Measurements from ENCODE around the gene CAPN7. TPM values are rescaled to one million over a fixed set of nuclear protein-coding genes. Genes with fewer than 3 reads are reported as not detected.

Gene CAPN7
- total RNA-seq, 1 experiment from 2014 or later: 25.2 TPM

DNA sequence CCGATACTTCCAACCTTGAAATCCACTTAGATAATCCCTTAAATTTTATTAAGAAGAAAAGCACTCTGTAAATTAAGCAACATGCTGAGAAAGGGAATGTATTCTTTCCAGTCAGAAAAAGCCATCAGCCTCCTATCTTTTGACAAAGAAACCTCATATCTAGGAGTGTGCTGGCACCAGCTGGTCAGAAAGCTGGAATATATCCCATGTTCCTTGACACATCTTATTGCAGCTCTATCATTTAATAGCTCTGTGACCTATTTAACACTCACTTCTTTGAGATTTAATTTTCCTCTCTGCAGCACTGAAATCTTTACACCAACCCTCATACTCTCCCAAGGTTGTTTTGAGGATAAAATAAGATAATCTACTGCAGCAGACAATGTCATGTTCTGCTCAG is 30.4 kb upstream of the CAPN7 start:
- Histone ChIP-seq H3K56ac (ENCODE audit: insufficient read length, low read depth, low read length) (no peak overlapping the region), H2AK5ac (ENCODE audit: insufficient read length, low read length) (no peak overlapping the region), H4K91ac (ENCODE audit: insufficient read length, low read depth, low read length) (no peak overlapping the region), H3K4me2 (ENCODE audit: insufficient read depth, insufficient read length, low read length) (no peak overlapping the region), H3K79me1 (ENCODE audit: insufficient read depth, low read depth, low read length, poor library complexity, severe bottlenecking) (no peaks in the 10 kb centered on the region), H2BK5ac (ENCODE audit: insufficient read length, low read length) (no peak overlapping the region), H2AFZ (ENCODE audit: low read length) (no peak overlapping the region), H2BK15ac (ENCODE audit: low read depth, low read length) (no peak overlapping the region), H2BK120ac (ENCODE audit: low read depth, low read length, poor library complexity, severe bottlenecking) (no peak overlapping the region), H3K4me1 (ENCODE audit: insufficient read depth, low read length) (no peaks in the 10 kb centered on the region), H3K79me2 (ENCODE audit: insufficient read depth, low read length) (no peaks in the 10 kb centered on the region), H4K8ac (replicated peaks; ENCODE audit: insufficient read length, low read depth, low read length) (no peak overlapping the region), H3K4ac (ENCODE audit: low read depth, low read length) (no peak overlapping the region), H3K27me3 (ENCODE audit: insufficient read depth, low read length) (peaks cover 2% of the 10 kb centered on the region; the same call in 1 of the 2 replicates), H3T11ph (ENCODE audit: low read length) (no peak overlapping the region), H4K20me1 (ENCODE audit: control insufficient read depth, insufficient read depth, insufficient read length) (no peaks in the 10 kb centered on the region), H3K23ac (ENCODE audit: insufficient read length, low read depth, low read length) (no peak overlapping the region), H4K5ac (ENCODE audit: insufficient read length, low read depth, low read length) (no peak overlapping the region), H3K18ac (ENCODE audit: insufficient read length, low read depth, low read length) (no peak overlapping the region), H3K27ac (ENCODE audit: insufficient read length, low read depth, low read length) (no peak overlapping the region), H3K14ac (ENCODE audit: insufficient read depth, low read length) (no peak overlapping the region), H2BK12ac (ENCODE audit: insufficient read length, low read depth, low read length) (no peak overlapping the region), H3K23me2 (ENCODE audit: insufficient read length, low read depth, low read length, poor library complexity, severe bottlenecking) (no peaks in the 10 kb centered on the region), H2BK20ac (ENCODE audit: low read depth, low read length, poor library complexity, severe bottlenecking) (no peak overlapping the region), H3K9me3 (ENCODE audit: control insufficient read depth, low read depth, low read length) (no peaks in the 10 kb centered on the region), H3K9ac (ENCODE audit: extremely low read depth, insufficient read length, low read length) (no peak overlapping the region)
- no peak overlapping the region for H3K4me3 Mint-ChIP-seq
- no peaks in the 10 kb centered on the region for H3K9me3 Mint-ChIP-seq
- no peak overlapping the region for H3K27ac Mint-ChIP-seq
- no peak for TF ChIP-seq CTCF (conservative IDR thresholded peaks at IDR 0.05)
- no peak for DNase-seq
- H3K4me1 Mint-ChIP-seq: peaks cover 3 to 11% of the 10 kb centered on the region in 2 experiments; a peak in 3 of 4 replicates
- no peaks in the 10 kb centered on the region for H3K36me3 Mint-ChIP-seq (ENCODE audit: insufficient read depth in 1 of 3, low read depth in 3 of 3)
- no CpG with 5 or more reads among the region's 1 CpG for WGBS (ENCODE audit: extremely low coverage, insufficient read length, low lambda C conversion rate)
- peaks cover 18% of the 10 kb centered on the region for H3K27me3 Mint-ChIP-seq (ENCODE audit: low read depth)
